GM12878 (cell line): ENCODE data around the gene CAMTA1.

Experiments
- ELK1 ChIP-seq: IDR thresholded peaks from 2 replicates; pipeline ENCODE4 v1.6.1; 2012; ENCODE audit warnings: low read depth, low read length, improper control_type of control experiment
- EP300 ChIP-seq, 2 experiments: fragments of 150-350 bp in 1 of 2; IDR thresholded peaks; 2 replicates each; pipeline ENCODE4 v1.6.1; 2011 to 2012; ENCODE audit warnings: low read depth in 2 of 2, low read length in 2 of 2, borderline replicate concordance in 1 of 2, improper control_type of control experiment in 1 of 2, inconsistent platforms in 1 of 2; ENCODE audit not compliant: control insufficient read depth in 1 of 2
- HCFC1 ChIP-seq: fragments of 150-350 bp; IDR thresholded peaks from 2 replicates; pipeline ENCODE4 v1.6.1; 2014; ENCODE audit warnings: low read length
- HDGF ChIP-seq: fragments of 450-650 bp; IDR thresholded peaks from 2 replicates; pipeline ENCODE4 v1.6.1; 2016; ENCODE audit warnings: antibody characterized with exemption
- MXI1 ChIP-seq: fragments of 150-350 bp; IDR thresholded peaks from 2 replicates; pipeline ENCODE4 v1.6.1; 2011; ENCODE audit warnings: low read depth, mild to moderate bottlenecking, inconsistent platforms, low read length, improper control_type of control experiment
- RBBP5 ChIP-seq: fragments of 200-600 bp; sonication (generic); conservative IDR thresholded peaks from 2 replicates; pipeline ENCODE4 v1.6.1; 2016
- RCOR1 ChIP-seq: conservative IDR thresholded peaks from 2 replicates; pipeline ENCODE4 v1.6.1; 2012; ENCODE audit warnings: low read depth, low read length, improper control_type of control experiment
- TAF1 ChIP-seq: IDR thresholded peaks from 2 replicates; pipeline ENCODE4 v1.6.1; 2011; ENCODE audit warnings: mild to moderate bottlenecking, low read depth, low read length, borderline replicate concordance
- TCF12 ChIP-seq: IDR thresholded peaks from 2 replicates; pipeline ENCODE4 v1.6.1; 2011; ENCODE audit warnings: low read depth, mild to moderate bottlenecking, low read length
- ZNF24 ChIP-seq: fragments of 450-650 bp; IDR thresholded peaks from 2 replicates; pipeline ENCODE4 v1.6.1; 2017; ENCODE audit warnings: antibody characterized with exemption, mild to moderate bottlenecking
- ZZZ3 ChIP-seq: IDR thresholded peaks from 2 replicates; pipeline ENCODE4 v1.6.1; 2011; ENCODE audit warnings: low read depth; ENCODE audit not compliant: control insufficient read depth, insufficient read length
- TF ChIP-seq, protein P1 (sequence below), 3 experiments: IDR thresholded peaks in 2 of 3; conservative IDR thresholded peaks in 1 of 3; 2 replicates each; pipeline ENCODE4 v1.5.1; 2011; ENCODE audit warnings: low read depth in 3 of 3, low read length in 3 of 3, mild to moderate bottlenecking in 3 of 3, control low read depth in 2 of 3, moderate library complexity in 2 of 3, inconsistent platforms in 1 of 3, mixed read lengths in 1 of 3; ENCODE audit not compliant: control insufficient read depth in 2 of 3, insufficient read depth in 1 of 3; ENCODE audit errors: extremely low read depth in 1 of 3

DNA sequence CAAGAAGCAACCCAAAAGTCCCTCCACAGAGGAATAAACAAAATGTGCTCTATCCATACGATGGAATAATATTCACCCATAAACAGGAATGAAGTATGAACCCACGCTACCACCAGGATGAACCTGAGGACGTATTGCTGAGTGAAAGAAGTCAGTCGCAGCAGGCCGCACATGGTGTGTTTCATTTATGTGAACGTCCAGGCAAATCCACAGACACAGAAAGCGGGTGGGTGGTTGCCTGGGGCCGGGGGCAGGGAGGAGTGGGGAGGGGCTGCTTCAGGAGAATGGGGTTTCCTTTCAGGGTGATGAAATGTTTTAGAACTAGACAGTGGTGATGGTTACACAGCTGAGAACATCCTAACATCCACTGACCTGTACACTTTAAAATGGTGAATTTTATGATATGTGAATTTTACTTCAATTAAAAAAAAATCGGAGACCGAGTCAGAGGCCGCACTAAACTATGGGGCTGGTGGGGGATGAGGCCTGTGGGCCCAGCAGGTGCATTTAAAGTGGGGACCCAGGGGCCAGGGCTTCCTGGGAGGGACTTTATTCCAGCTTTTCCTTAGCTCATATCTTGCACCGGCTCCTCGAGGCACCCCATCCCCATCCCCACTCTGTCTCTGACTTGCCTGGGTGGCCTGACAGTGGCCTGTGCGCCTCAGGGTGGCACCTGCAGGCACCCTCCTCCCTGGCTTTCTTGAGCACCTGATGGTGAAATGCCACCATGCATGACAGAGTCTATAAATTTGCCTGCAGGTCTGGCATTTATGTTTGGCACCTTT, 593.3 kb downstream of the CAMTA1 start:
- TF ChIP-seq RBBP5 (no peak), TCF12 (no peak), HDGF (no peak), ZZZ3 (no peak), EP300 (IDR thresholded peaks at IDR 0.05; ENCODE audit: borderline replicate concordance in 1 of 2, control insufficient read depth in 1 of 2, low read depth in 2 of 2, low read length in 2 of 2) (no peak), ELK1 (no peak), ZNF24 (no peak), TAF1 (no peak), HCFC1 (no peak), RCOR1 (no peak), MXI1 (no peak)
- TF ChIP-seq, protein P1, sequence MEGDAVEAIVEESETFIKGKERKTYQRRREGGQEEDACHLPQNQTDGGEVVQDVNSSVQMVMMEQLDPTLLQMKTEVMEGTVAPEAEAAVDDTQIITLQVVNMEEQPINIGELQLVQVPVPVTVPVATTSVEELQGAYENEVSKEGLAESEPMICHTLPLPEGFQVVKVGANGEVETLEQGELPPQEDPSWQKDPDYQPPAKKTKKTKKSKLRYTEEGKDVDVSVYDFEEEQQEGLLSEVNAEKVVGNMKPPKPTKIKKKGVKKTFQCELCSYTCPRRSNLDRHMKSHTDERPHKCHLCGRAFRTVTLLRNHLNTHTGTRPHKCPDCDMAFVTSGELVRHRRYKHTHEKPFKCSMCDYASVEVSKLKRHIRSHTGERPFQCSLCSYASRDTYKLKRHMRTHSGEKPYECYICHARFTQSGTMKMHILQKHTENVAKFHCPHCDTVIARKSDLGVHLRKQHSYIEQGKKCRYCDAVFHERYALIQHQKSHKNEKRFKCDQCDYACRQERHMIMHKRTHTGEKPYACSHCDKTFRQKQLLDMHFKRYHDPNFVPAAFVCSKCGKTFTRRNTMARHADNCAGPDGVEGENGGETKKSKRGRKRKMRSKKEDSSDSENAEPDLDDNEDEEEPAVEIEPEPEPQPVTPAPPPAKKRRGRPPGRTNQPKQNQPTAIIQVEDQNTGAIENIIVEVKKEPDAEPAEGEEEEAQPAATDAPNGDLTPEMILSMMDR (IDR thresholded peaks at IDR 0.05 in 2 of 3, conservative IDR thresholded peaks at IDR 0.05 in 1 of 3; ENCODE audit: control insufficient read depth in 2 of 3, extremely low read depth in 1 of 3, insufficient read depth in 1 of 3, low read depth in 3 of 3, low read length in 3 of 3): no peak
